Stimulated activated CD8-positive, alpha-beta memory T cell treated with anti-CD3 and anti-CD28 coated beads, Interleukin-15, amount 100 ng/mL, for 24 hours (primary cell): ENCODE data around the gene EEFSEC.

Experiments
- DNase-seq: peaks from one replicate; pipeline ENCODE4 v3.0.0-alpha.2; 2020; ENCODE audit warnings: low read depth

Gene EEFSEC

DNA sequence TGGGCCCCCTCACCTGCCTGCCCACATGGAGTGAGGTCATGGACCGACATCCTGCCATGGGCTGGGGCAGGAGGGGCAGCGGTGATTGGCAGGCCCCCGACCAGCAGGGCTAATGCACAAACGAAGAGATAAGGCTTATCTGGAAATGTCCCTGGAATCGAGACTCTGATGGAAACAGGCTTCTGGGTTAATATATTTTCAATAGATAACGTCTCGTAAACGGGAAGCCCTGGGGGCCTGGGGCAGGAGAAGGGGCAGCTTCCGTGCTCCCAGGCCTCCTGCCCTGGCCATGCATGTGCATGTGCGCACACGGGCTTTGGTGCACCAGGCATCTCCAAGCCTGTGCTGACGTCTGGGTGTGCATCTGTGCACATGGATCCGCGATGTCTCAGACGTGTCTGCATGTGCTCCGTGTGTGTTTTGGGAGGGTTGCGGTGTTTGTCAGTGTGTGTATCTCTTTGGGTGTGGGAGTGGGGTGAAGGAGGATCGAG is 258.3 kb downstream of the EEFSEC start:
- no peak for DNase-seq

DNA sequence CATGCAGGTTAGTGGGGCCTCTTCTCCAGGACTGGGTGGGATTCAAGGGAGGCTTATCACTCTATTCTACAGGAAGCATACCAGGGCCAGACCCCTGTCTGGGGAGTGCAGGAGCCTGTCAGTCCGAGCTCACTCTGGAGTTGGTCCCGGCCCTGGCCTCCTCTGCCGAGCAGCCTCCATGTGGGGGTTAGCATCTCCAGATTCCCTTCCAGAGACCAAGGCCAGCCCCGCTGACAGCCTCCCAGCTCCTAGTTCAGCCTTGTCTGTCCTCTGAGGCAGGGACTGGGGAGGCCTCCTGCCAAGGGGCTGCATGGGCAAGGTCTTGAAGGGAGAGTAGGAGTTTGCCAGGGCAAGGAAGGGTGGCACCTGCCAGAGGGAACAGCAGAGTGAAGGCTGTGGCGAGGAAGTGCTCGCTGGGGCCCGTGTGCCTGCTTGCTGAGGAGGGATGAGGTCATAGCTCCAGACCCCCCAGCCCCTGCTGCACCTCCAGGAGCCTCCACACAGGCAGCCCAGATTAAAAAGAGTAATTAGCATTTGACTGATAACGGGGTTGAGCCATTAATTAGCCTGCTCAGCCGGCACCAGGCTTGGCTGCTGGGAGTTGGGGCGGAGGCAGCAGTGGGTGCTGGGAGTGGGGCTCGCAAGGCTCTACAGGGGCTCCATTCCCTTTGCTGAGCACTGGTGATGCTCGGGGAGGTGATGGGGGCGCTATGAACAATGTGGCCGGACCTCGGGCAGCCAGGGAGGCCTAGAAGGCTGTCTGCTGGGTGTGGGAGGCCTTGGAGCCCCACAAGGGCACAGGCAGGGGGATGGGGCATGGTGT is 259.1 kb downstream of the EEFSEC start:
- no peak for DNase-seq

DNA sequence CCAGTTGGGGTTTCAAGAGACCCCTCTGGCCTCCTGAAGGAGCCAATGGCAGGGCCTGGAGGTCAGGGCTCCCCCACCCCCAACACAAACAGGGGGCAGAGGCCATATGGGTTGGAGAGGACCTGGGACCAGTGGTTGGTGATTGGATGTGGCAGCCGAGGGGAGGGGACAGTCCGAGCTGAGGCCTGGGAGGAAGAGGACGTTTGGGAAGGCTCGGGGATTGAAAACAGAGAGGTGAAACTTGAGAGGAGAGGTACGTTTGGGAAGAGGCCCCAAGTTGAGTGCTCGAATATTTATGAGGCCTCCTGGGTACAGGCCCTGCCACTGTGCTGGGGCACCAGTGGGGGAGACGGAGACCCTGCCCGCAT is 259.7 kb downstream of the EEFSEC start:
- no peak for DNase-seq

DNA sequence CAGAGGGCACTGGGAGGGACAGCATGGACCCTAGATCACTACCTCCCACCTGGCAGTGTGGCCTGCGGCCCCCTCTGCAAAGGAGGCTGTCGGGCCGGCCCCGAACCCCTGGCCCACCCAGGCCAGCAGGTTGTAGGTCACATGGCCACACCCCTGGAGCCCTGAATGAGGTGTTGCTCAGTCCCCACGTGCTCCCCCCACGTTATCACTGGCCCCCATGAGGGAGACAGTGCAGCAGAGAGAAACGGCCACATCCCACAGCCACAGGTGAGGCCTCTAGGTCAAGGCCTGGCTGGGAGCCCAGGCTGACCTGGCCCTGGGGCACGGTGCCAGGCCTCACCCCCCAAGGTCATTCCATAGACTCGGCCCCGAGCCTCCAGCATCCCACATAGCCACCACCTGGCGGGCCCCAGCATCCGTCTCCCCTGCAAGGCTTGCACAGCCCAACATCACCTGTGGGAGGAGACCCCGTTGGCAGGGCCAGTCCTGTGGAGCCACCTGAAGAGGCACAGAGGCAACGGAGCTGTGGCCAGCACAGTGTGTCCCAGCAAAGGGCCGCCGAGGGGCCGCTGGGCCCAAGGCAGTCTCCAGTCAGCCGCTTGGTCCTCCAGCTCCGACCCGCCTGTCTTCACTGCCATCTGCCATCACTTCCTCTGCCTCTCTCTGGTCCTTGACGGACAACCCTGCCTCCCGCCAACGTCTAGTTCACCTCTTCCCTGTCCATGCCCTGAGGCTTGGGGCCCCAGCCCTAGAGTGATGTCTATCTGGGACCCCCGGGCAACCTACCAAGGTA is 260.3 kb downstream of the EEFSEC start:
- DNase-seq: no peak

DNA sequence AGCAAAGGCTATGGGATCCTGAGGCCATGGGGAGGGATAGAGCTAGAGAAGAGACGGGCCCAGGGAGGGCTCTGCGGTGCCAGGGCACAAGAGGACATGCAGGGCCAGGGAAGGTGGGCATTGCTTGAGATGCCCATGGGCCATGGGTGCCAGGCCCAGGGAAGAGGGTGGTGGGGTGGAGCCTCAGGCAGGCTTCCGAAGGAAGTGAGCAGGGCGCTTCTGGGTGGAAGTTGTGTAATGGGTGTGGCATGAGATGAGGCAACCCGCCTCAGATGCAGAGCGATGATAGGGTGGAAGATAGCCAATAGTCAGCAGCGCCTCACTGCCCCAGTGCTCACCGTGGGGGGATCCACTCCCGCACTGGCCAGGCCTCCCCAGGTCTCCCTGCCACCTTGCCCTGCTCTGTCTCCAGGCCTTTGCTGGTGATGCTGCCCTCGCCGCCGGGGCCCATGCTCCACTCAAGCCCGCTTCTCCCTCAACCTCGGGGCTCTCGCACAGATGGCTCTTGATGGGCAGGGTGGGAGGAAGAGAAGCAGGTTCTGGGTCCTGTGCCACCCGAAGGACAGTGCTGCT is 262.0 kb downstream of the EEFSEC start:
- DNase-seq: no peak

DNA sequence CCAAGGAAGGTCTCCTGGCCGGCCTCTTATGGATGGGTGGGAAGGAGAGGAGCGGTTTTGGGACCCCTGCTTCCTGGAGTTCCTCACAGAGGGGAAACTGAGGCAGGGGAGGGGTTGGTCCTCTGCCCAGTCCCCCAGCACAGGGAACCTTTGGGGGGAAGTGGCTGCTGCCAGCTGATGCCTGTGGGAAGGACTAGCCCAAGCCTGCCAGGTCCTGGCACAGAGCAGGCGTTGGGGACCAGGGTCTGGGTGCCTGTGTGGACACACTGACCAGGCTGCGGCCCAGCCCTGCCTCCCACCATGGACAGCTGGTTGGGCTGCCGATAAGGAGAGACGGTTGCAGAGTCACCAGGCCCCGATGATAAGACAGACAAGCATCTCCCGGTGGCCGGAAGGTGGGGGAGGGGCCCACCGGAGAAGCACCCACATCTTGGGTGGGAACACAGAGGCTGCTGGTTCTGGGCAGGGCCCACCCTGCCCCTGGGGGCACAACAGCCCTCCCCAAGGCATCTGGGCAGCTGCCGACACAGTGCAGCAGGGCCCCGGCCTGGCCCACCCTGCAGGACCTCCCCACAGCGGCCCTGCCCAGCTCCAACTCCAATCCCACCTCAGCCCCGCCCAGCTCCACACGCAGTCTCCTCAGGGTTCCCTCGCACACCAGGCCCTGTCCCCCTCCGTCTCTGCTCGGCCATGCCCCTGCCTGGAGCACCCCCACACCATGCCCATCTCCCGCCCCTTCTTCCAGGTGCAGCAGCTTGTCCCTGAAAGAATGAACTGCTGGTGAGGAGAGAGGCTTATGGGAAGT is 262.7 kb downstream of the EEFSEC start:
- DNase-seq: no peak

DNA sequence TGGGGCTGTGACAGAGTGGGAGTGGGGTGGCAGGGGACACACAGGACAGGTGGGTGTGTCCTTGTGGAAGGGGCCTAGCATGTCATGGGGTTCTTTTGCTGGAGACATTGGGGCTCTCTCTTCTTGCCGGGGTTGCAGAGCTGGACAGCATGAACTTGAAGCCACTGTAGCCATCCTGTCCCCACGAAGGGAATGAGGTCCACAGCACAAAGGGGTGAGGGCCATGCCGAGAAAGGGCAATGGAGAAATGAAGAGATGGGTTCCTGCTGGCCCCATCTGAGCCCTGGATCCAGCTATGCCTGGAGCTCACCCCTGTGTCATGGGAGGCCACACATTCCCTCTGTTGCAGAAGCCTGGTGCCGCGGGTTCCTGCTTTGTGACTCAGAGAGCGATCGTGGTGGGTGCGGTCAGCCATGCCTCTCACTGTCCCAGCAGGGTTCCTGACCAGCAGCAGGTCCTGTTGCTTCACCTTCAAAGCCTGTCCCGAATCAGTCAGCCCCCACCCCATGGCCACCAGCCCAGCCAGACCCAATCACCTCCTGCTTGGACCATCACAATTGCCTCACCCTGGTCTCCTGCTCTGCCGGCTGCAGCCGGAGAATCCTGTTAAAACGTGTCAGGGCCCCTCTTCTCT is 263.4 kb downstream of the EEFSEC start:
- DNase-seq: no peak

DNA sequence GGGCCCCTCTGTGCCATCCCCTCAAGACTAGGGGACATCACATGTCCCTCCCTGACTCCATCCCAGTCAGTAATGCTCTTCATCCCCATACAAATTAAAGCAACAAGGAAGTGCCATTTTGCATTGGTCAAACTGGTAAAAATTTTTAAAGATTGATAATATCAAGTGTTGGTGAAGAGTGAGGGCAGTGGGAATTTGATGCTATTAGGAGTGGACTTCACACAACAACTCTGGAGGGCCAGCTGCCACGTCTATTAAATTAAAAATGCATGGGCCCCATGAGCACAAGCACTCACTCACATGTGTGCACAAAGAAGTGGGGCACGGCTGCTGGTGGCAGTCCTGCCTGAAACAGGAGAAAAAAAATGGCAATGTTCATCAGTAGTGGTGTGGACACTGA is 265.6 kb downstream of the EEFSEC start:
- no peak for DNase-seq

DNA sequence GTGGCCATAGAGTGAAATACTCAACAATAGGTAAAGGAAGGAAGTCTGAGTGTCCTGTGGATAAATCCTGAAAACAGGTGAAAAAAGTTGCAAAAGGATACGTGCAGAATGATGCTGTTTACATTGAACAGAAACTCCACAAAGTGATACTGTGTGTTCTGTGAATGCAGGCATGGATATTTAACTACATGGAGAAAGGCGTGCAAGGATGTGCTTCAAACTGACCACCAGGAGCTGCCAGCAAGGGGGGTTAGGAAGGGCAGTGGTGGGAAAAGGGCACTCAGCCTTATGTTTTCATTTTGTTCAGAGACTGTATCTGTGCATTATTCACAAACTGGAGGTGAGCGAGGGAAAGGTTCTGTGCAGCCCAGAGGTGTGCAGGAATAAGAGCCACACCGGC is 266.0 kb downstream of the EEFSEC start:
- no peak for DNase-seq

DNA sequence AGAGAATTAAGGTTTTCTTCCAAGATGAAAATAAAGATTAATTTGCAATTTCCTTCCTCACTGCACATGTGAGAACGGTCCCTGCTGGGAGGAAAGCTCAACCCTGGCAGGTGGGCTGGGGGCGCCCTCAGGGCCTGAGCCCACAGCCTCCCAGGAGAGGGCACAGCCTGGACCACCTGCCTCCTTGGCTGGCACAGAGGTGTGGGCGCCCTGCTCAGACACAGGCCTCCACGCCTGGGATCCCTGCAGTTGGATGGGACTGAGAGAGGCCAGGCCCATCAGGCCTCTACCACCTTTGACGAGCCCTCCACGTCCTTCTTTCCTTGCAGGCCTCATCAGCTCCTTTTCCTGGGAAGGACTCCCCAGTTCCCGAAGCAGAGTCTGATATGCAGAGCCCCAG is 267.0 kb downstream of the EEFSEC start:
- DNase-seq: no peak

DNA sequence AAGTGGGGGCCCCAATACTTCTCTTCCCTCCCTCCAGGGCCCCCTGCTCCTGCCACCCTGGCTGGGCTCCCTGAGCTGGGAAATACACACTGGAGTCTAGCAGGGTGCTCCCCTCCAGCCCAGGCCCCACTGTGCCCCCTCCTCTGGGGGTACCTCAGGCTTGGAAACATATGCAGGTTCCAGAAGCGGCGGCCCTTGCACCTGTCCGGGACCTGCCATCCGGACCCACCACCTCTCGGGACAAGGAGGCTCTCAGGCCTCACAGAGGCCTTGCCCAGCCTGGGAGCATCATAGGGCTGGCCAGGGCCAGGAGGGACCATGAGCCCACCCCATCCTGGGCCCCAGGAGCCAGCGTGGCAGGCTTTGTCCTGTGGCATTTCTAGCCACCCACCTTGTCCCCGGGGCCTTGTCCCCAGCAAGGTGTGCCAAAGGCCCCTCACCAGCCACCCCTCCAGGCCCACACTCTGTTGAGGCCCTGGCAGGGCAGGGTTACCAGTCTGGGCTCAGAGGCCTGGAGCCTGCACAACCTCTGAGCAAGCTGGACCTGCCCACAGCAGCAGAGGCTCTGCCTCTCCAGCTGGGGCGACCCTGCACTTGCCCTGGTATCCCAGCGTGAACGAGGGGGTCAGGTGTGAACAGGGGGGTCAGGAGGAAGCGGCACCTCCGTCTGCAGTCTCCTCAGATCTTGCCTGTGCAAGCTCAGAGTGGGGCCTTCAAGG is 267.6 kb downstream of the EEFSEC start:
- no peak for DNase-seq

DNA sequence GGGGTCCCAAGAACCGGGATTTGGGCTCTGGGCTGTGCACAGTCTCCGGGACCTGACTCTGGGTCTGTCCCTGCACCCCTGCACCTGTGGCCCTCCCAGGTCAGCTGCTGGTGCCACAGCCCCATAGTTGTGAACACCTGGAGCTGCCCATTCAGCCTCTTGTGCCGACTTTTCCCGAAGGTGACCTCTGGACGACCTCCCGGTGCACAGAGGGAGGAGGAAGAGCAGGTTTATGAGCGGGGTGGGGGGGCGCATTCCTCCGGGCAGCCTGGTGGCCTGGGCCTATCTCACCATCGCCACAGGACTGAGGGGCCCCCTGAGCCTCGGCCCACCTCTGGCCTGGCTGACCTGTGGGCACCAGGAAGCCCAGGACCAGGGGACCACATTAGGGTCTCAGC is 268.2 kb downstream of the EEFSEC start:
- no peak for DNase-seq

DNA sequence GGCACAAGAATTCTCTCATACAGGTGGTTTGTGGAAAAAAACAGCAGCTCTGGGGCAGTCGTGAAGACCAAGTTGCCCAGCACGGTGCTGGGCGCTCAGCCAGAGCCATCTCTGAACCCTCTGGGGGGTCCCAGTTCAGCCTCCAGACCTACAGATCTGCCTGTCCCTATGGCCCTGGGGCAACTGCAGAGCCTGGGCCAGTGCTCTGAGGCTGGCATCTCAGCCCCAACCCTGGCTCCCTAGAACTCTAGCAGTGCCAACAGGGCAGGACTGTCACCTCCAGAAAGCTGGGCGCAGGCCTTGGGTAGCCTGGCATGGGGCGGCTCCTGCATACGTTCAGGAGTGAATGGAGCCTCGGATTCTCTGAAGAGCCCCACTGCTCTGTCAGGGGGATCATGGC is 268.7 kb downstream of the EEFSEC start:
- DNase-seq: no peak

DNA sequence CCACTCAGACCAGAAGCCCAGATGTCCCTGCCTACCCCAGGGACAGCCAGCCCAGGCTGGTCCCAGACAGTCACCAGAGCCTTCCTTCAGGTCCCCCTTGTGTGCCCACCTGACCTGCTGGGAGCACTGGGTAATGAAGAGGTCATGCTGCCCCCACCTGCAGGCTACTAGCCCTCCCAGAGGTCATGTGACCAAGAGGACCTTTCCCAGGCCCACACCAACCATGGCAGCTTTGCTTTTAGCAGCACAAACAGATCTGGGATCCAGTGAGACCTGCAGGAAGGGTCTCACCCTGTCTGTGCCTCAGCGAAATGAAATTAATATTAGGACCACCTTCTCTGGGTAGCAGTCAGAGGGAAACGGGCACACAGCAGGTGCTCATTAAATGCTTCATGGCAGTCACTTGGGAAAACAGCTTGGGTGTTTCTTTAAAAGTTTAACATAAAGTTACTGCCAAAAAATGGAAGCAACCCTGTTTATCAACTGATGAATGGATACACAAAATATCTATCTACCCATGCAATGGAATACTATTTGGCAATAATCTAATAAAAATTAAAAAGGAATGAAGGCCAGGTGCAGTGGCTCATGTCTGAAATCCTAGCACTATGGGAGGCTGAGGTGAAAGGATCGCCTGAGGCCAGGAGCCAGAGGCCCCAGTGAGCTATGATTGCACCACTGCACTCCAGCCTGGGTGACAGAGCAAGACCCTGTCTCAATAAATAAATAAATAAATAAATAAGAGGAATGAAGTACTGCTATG is 269.7 kb downstream of the EEFSEC start:
- no peak for DNase-seq

DNA sequence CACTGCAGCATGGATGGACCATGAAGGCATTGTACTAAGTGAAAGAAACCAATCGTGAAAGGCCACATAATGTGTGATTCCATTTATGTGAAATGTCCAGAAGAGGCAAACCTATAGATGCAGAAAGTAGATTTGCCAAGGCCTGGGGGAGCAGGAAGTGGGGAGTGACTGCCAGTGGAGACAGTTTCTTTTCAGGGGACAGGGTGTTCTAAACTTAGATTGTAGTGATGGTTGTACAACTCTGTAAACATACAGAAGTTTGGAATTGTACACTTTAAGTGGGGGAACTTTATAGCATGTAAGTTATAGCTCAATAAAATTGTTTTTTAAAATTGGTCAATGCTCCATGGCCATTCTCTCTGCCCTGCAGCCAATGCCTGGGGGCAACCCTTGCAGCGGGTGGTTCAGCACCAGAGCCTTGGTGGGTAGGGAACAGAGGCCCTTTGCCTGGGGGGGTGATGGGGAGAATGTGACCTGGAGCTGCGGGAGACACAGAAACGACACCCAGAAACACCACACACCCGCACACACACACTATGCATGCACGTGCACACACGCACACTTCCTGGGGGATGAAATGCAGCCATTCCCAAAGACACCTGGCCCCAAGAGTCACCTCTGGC is 270.4 kb downstream of the EEFSEC start:
- no peak for DNase-seq

DNA sequence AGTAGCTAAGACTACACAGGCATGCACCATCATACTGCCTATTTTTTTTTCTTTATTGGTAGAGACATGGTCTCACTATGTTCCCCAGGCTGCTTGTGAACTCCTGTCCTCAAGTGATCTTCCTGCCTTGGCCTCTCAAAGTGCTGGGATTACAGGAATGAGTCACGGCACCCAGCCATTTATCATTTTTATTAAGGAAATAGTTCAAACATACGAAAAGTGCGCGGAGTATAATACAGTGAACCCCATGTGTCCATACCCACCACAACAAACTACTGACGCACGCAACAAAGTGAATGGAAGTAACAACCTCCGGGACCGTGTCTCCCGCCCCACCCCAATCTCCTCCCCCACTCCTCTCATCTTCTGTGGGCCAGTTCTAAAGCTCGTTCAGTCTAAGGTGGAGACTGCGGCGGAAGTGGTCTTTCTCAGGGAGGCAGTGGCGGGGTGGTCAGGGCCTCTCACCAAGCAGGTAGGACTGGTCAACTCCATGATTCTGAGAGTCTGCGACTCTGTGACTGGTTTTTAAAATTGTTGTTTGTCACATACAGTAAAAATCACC is 271.3 kb downstream of the EEFSEC start:
- no peak for DNase-seq

DNA sequence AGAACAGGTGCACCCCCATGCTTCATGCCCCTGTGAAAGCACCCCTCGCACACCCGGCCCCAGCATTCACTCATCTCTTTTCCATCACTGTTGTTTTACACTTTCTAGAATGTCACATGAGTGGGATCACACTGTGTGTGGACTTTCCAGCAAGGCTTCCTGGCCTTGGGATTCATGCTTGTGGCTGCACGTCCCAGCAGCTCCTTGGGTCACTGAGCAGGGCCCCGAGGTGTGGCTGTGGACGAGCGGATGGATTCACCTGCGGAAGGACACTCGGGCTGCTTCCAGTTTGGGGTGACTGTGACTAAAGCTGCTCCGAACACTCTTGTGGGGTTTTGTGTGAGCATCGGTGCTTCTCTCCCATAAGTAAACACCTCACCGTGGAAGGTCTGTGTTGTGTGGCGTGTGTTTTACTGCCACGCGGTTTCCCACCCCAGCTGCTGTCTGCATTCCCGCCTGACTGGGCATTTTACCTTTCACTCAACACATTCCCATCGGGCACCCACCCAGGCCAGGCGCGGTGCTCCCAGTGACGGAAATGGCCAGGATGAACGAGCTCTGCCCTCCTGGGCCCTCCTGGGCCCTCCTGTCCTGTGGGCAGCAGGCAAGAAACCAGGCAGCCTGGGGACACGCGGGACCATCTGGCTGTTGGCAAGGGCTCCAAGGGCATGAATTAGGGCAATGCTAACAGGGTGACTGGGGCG is 272.0 kb downstream of the EEFSEC start:
- DNase-seq: no peak

DNA sequence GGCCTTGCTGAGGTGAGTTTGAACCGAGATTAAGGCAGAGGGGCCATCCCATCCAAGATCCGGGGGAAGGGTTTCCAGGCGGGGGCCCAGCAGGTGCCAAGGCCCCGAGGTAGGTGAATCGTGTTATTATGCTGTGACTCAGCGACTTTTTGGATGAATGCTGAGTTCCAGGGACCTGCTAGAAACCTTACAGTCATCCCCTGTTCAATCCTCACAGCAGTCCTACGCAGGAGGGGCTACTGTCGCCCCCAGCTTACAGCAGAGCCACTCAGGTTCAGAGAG is 272.5 kb downstream of the EEFSEC start:
- no peak for DNase-seq
